NCI-H2171 (cell line): ENCODE results near the gene PVALEF.
"Not testable (repeated sequence)": the region's sequence is repeated elsewhere in the genome, so short reads cannot be mapped to it uniquely, and the experiment has no call there.

Experiments
- DNase-seq: peaks from one replicate; lab custom pipeline; 2025; lab: John Stamatoyannopoulos, UW

Gene PVALEF

DNA sequence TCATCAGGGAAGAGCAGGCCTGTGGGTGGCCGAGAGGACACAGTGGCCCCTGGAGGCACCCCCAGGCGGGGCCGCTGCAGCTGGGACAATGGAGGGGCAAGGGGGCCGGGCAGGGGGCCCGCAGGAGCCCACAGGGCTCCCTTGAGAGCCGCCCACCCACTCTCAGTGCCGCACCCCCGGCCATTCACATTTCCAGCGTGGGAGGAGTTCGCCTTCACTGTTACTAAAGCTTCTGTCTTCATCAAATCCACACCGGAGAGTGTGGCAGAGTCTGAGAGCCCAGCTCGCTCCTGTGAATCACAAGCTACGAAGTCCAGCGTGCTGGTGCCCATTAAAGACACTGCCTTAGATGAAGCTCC is 20.9 kb upstream of the PVALEF start:
- DNase-seq: no peak

GRCh38 chr17:81146208-81146607 is 19.1 kb upstream of the PVALEF start:
- DNase-seq: not testable (repeated sequence)

DNA sequence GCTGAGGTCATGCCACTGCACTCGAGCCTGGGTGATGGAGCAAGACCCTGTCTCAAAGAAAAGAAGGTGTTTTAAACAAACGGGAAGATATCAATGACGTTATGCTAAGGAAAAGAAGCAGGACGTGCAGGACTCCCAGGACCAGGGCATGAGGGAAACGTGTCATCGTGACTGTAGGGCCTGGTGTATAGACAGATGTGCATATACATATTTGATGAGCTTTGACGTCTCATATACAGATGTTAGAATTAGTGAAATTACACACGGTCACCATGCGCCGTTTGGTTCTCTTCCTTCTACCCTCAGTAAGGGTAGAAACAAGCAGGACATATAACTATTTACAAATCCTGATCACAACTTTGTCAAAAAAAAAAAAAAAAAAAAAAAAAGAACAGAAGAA is 17.6 kb upstream of the PVALEF start:
- no peak for DNase-seq

DNA sequence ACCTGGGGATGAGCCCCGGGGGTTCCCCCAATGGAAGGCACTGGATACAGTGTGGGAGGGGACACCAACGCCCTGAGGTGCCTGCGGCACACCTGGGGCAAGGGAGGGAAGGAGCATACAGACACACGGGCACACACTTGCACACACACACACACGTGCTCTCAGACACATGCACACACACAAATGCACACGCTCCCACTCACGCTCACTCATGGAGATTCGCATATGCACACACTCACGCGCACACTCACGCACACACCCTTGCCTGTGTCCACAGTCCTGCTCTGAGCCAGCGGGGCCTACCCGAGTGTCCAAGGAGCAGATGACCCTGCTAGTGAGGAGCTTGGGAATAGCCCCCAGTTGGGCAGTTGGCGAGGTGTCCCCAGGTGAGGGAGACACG is 16.7 kb upstream of the PVALEF start:
- no peak for DNase-seq

- no peak for DNase-seq
Observed at GRCh38 chr17:81148986-81149533, 16.2 kb upstream of the PVALEF start.

GRCh38 chr17:81150377-81151077 is 14.8 kb upstream of the PVALEF start:
- DNase-seq: no peak

DNA sequence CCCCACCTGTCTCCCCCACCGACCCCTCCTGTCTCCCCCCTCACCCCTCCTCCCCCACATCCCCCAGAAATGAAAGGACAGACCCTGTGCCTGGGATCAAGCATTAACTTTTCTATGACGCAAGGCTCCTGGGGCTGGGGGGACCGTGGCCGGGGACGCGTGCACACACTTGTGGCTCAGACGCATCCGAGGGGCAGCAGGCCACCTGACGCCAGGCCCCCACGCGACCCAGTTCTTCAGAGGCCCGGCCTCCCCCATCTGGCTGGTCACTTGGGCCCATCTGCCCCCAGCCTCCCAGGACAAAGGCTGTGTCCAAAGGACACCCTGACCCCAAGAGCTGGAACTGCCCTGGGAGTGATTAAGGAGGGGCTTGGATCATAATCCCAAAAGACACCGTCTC is 14.0 kb upstream of the PVALEF start:
- no peak for DNase-seq

DNA sequence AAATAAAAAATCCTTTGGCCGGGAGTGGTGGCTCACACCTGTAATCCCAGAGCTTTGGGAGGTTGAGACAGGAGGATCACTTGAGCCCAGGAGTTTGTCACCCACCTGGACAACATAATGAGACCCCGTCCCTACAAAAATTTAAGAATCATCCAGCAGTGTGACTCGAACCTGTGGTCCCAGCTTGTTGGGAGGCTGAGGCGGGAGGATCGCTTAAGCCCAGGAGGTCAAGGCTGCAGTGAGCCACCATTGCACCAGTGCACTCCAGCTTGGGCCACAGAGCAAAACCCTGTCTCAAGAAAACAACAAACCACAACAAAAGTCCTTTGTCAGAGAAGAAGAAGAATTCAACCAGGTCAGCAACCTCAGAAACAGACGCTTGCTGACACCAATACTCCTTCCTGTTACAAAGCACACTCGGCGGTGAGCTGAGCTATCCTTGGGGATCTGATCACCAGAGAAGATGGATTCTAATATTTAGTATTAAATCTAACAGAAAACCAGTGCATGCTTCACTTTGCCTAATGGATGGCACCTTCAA is 12.9 kb upstream of the PVALEF start:
- DNase-seq: no peak

GRCh38 chr17:81153340-81153803 is 11.9 kb upstream of the PVALEF start:
- DNase-seq: no peak

DNA sequence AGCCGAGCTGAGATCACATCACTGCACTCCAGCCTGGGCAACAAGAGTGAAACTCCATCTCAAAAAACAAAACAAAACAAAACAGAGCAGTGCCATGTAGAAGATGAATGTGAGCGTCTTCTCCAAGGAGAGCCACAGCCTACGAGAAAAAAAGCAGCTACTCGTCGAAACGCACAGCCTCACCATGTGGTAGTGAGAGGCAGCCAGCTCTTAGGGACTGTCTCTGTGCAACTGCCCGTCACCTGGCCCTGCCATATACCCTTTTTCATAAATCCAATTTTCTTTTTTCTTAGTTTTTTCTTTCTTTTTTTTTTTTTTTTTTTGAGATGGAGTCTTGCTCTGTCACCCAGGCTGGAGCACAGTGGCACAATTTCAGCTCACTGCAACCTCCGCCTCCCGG is 11.3 kb upstream of the PVALEF start:
- DNase-seq: not testable (repeated sequence)

DNA sequence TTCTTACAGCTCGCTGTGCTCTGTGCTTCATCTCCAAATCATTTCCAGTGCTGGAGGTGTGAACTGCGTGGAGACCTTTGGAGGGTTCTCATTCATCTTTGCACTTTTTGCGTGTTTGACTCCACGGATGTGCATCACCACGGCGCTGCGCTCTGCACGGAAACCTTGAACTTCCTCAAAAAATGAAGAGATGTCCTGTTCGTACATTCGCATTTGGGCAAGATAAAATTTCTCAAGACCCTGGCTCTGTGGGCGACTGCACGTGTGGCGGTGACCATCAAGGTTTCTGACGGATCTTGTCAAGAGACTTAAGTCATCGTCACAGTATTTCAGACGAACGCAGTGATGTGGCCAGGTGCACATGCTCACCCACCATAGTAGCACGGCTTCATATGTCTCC is 10.3 kb upstream of the PVALEF start:
- DNase-seq: no peak

GRCh38 chr17:81156866-81157805 is 8.2 kb upstream of the PVALEF start:
- DNase-seq: no peak

- no peak for DNase-seq
Observed at GRCh38 chr17:81157848-81158687, 7.2 kb upstream of the PVALEF start.

- DNase-seq: no peak
Observed at GRCh38 chr17:81158688-81159590, 6.4 kb upstream of the PVALEF start.

DNA sequence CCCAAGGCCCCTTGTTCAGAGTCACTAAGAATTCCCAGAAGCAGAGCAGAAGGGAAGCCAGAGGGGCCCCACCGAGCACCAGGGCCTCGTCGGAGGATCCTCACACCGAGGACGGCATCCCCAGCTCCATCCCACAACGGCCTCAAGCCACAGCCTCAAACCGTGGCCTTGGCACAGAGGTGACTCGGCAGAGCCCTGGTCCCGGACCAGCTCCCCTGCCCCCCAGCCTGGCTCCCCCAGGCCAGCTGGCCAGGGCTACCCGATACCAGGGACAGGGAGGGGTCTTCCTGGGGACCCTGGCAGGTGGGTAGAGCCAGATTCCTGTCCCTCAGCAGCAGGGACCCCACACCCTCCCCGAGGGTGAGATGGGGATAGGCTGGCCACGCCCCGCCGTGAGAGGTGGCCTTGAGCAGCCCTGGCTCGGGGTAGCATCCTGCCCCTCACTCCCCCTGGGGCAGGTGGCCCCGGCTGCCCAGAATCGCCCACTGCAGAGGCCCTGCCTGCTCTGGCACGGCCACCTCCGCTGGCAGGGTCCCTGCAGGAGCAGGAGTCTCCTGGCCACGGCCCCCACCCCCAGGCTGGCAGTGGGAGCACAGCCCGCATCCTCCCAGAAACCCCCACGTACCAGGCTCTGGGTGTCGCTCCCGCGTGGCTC is 5.6 kb upstream of the PVALEF start:
- no peak for DNase-seq

DNA sequence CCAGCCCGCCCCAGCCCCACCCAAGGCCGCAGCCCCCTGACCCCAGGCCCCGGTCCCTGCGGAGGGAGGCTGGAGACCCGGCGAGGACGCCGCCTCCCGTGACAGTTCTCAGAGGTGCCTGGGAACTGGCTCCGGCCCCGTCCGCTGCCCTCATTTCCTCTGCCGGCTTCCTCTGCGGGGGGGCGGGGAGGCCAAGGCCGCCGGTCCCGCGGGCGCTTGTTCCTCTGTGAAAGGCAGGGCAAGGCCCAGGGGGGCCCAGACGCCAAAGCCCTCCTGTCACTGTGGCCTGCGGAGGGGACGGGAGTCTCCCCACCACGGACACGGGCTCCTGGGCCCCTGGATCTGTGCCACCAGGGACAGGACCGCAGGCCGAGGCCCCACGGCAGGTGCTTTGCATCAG is 5.0 kb upstream of the PVALEF start:
- DNase-seq: no peak

- no peak for DNase-seq
Observed at GRCh38 chr17:81160747-81161453, 4.4 kb upstream of the PVALEF start.

GRCh38 chr17:81161536-81161935 is 3.8 kb upstream of the PVALEF start:
- no peak for DNase-seq

DNA sequence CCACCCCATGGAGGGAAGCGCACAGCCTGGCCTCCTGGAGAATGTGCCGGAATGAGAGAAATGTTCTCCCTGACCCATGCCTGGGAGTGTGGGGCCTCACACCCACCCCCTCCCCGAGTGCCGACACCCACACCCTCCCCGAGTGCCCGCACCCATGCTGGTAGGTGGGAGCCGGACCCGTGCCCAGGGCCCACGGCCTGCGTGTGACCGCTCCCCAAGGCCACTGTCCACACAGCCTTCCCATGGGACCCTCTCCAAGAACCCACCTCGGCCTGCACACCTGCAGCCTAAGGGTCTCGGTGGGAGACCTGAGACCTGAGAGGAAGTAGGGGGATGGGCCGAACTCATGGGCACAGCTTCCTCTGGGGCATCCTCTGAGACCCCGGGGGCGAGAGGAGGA is 3.3 kb upstream of the PVALEF start:
- no peak for DNase-seq

DNA sequence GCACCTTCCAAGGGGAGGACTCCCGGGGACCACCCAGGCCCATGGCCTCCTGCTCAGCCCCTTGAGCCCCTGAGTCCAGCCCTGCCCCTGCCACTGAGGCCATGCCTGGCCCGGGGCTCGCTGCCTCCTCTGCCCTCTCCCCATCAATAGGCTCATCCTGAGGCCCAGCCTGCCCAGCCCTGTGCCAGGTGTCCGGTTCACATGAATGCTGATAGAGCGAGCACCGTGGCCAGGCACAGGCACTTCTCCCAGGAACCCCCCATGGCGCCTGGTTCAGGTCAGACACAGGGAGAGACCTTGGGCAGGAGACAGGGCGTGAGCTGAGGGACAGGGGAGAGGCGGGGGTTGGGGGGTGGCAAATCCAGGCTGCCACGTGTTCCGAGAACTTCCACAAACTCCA is 2.8 kb upstream of the PVALEF start:
- DNase-seq: no peak
